Fibroblast of mammary gland (primary cell): ENCODE measurements around the gene CA10.

Source experiments
- DNase-seq: peaks from one replicate; pipeline ENCODE4 v3.0.0-alpha.2; 2010; ENCODE audit warnings: low read depth
- H3K4me3 ChIP-seq: 2 replicates; pipeline ENCODE4 v1.5.1; 2011; ENCODE audit warnings: low read depth, mild to moderate bottlenecking, low read length, moderate library complexity; ENCODE audit not compliant: control insufficient read depth
- CTCF ChIP-seq: conservative IDR thresholded peaks from 2 replicates; pipeline ENCODE4 v1.5.1; 2011; ENCODE audit warnings: low read depth, low read length, inconsistent platforms; ENCODE audit not compliant: control insufficient read depth, insufficient read depth

Gene CA10

GRCh38 chr17:51803161-51803560, 355.4 kb downstream of the CA10 start:
- TF ChIP-seq CTCF = no peak
- no peak for DNase-seq
- H3K4me3 ChIP-seq = no peak overlapping the region

- H3K4me3 ChIP-seq = no peak overlapping the region
- DNase-seq = no peak
- no peak for TF ChIP-seq CTCF
Observed at GRCh38 chr17:51802544-51802943, 356.0 kb downstream of the CA10 start.

- DNase-seq = no peak
- no peak for TF ChIP-seq CTCF
- H3K4me3 ChIP-seq = no peak overlapping the region
Observed at GRCh38 chr17:51801626-51802025, 356.9 kb downstream of the CA10 start.

GRCh38 chr17:51799981-51800380, 358.5 kb downstream of the CA10 start:
- no peak for TF ChIP-seq CTCF

GRCh38 chr17:51799240-51799639, 359.3 kb downstream of the CA10 start:
- DNase-seq = no peak
- H3K4me3 ChIP-seq = no peak overlapping the region
- TF ChIP-seq CTCF = no peak

More at GRCh38 chr17:51799981-51800380, 358.5 kb downstream of the CA10 start:
- DNase-seq = no peak
- no peak overlapping the region for H3K4me3 ChIP-seq

- DNase-seq = no peak
- TF ChIP-seq CTCF = no peak
- H3K4me3 ChIP-seq = no peak overlapping the region
Observed at GRCh38 chr17:51797150-51797549, 361.4 kb downstream of the CA10 start.

- no peak for DNase-seq
- no peak overlapping the region for H3K4me3 ChIP-seq
- no peak for TF ChIP-seq CTCF
Observed at GRCh38 chr17:51796026-51796425, 362.5 kb downstream of the CA10 start.
